Fibroblast of skin of abdomen (primary cell): ENCODE measurements around the gene CRADD.
A peak's percentile ranks its signal among the peaks of the same experiment; 100 is the strongest.
"Not testable (repeated sequence)": the region's sequence is repeated elsewhere in the genome, so short reads cannot be mapped to it uniquely, and the experiment has no call there.

Experiments used
- DNase-seq: peaks from one replicate; pipeline ENCODE4 v3.0.0-alpha.2; 2013

The CRADD gene

GRCh38 chr12:93785249-93786010 is 108.3 kb downstream of the CRADD start:
- peak; percentile 95 for DNase-seq

DNA sequence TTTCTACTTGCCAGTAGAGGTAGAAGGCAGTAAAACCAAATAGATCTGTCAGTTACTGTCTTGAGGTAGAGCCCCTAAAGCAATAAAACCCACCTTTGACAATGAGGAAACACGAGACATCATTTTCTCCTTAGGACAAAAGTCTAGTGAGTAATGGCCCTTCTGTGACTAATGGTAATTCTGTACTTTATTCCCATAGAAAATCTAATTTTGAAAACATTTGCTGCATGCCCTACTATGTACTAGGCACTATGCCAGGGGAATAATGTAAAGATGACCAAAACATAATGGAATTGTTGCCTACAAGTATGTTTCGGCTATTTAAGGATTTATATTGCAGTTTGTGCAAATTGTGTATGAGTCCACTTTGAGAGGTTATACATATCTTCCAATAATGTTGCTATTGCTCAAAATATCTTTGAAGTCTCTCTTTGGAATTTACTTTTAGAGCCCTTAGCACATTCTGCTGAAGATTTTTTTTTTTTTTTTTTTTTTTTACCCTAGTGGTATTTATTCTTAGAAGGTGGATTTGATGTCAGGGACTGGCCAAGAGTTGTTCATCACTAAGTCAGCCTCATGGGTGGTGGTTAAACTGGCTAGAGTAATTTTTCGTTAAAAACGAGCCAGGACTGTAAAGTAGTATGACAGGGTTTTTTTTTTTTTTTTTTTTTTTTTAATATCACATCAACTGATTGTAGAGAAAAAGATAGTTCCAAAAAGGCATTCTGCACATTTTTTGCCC is 109.7 kb downstream of the CRADD start:
- DNase-seq: peak; percentile 61

DNA sequence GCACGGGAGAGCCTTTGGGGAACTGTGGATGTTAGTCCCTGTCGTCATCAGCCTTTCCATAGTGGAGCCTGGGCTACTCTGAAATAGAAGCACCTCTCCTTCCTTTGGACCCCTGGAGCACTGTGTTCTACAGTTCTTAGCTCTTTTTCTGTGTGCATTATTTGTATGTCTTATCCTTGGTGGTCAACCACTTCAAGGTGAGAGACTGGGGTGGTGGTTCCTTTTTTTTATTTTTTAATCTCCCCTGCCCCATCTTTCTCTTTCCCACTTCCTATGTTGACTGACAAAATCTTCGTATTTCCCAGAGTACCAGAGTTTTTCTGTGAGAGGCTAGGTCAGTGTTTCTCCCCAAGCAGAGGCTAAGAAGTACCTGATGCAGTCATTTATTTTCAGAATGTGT is 111.7 kb downstream of the CRADD start:
- DNase-seq: no peak

DNA sequence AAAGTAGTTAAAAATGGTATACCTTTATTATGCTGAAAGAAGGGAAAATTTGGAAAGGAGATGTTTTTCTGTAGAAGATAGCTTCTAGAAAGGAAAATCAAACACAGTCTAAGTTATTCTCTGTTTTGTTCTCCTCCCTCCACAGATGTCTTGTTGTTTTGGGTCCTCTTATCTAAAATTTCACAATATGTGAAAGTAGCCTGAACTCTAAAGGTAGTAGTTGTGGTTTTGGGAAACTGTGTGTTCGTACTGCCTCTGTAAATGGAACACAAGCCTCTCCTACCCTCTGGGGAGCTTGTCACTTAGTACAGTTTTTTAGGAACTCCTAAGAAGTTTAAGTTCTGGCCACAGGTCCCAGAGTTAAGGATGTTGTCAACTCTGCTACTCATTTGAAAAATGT is 112.6 kb downstream of the CRADD start:
- DNase-seq: no peak

DNA sequence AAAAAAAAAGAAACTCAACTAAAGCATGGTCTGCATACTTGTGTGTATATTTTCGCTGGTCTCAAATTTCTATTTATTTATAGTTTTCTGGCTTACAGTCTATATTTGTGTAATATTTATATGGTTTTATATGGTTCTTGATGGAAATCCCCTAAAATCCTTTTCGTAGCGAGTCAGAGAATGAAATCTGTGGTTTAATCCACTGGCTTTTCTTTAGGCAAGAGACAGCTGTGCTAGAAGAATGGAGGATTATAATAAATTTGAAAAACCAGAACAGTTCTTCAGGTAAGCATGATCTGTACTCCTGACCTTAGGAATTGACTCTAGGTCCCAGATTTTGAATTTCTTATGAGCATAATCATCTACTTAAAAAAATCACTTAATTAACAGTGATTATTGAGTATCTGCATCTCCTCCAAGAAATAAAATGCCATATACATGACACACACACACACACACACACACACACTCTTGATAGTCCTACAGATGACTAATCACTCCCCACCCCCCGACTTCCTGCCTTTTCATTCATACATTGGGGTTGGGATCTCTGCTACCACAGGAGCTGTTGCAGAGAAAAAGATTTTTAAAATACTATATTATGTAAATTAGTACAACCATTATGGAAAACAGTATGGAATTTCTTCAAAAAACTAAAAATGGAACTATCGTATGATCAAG is 113.4 kb downstream of the CRADD start:
- DNase-seq: peak; percentile 92

DNA sequence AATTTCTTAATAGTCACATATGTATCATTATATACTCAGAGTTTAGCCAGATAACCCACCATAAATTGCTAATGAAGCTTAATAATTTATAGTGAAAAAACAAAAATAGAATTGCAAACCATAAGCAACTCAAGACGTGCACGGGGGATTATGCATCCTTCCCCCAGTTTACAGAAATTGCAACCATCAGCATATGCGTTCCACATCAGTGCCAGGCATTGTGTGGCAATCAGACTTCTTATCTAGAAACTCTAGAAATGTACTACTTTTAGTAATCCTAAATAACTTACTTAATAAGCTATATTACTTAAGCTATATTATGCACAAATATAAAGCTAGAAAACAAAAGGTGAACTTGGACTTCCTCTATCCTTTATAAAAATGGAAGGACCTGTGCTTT is 115.8 kb downstream of the CRADD start:
- DNase-seq: no peak

GRCh38 chr12:93793983-93794382 is 116.8 kb downstream of the CRADD start:
- peak; percentile 74 for DNase-seq

DNA sequence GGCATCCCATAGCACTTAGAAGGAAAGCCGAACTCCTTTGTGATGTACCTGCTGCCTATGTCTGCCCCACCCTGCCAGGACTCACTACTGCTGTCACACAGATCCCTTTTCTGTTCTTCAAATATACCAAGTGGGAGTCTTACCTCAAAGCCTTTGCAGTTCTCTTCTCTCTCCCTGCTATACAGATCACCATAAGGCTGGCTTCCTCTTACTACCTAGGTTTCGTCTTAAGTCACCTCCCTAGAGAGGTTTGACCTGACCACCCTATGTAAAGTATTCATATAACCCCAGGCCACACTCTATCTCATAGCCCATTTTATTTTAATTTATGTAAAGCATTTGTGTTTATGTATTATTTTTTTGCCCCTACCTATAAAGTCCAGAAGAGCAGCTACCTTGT is 117.6 kb downstream of the CRADD start:
- no peak for DNase-seq

- no peak for DNase-seq
These were observed 118.2 kb downstream of the CRADD start for GRCh38 chr12:93795352-93795751.

DNA sequence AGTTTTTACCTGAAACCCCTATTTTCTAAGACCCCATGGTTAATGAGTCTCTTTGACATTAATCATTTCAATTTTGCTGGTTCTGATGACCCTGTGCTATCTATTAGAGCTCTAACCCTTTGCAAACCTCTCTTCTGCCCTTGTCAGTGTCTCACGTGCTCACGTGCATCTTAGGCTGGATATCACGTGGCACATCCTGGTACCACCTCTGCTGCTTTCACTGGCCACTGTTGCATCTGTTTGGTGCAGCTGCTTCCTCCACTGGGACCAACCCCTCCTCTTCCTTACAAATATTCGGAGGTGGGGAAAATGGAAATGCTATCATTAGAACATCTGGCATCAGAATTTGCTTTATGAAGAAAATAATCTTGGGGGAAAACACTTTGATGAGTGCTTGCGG is 119.6 kb downstream of the CRADD start:
- no peak for DNase-seq

- no peak for DNase-seq
These were observed 121.3 kb downstream of the CRADD start for GRCh38 chr12:93798279-93799151.

DNA sequence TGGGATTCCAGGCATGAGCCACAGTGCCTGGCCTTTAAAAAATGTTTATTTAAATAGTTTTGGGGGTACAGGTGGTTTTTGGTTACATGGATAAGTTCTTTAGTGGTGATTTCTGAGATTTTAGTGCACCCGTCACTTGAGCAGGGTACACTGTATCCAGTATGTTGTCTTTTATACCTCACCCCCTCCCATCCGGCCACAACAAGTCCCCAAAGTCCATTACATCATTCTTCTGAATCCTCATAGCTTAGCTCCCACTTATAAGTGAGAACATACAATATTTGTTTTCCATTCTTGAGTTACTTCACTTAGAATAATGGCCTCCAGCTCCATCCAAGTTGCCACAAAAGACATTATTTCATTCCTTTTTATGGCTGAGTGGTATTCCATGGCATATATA is 124.5 kb downstream of the CRADD start:
- DNase-seq: not testable (repeated sequence)

DNA sequence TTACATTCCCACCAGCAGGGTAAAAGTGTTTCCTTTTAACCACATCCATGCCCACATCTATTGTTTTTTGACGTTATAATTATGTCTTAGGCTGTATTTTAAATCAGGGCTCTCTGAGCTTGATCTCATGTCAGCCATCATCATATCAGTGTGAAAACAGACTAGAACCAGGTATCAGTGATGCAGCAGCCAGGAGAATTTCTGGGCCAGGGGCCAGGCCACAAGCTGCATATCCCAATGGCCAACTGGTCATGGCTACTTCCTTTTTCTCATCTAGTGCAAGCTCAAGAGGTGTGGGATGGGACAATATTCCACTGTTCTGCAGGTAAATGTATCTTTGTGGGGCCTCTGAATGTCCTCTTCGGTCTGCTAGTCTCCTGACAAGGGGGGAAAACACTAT is 125.1 kb downstream of the CRADD start:
- no peak for DNase-seq

- DNase-seq: peak; percentile 59
These were observed 125.7 kb downstream of the CRADD start for GRCh38 chr12:93802698-93803423.

DNA sequence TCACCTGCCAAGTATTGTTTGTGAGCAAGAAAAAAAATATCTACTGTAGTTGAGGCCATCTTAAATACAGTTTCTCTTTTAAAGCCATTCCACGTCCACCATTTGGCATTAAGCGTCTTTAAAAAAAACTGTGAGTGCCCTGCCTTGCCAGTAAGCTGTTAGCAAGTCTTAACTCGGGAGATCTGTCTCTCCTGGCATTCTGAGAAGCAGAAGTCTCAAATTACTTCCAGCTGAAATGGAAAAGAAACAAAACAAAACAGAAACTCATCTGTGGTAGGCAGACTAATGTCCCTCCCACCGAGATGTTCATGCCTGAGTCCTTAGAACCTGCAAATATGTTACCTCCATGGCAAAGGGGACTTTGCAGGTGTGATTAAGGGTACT is 126.2 kb downstream of the CRADD start:
- DNase-seq: peak; percentile 75

GRCh38 chr12:93804392-93805179 is 127.4 kb downstream of the CRADD start:
- peak; percentile 84 for DNase-seq

- no peak for DNase-seq
These were observed 128.6 kb downstream of the CRADD start for GRCh38 chr12:93805736-93806141.

GRCh38 chr12:93807354-93807753 is 130.2 kb downstream of the CRADD start:
- no peak for DNase-seq

- no peak for DNase-seq
These were observed 131.2 kb downstream of the CRADD start for GRCh38 chr12:93808169-93808899.

DNA sequence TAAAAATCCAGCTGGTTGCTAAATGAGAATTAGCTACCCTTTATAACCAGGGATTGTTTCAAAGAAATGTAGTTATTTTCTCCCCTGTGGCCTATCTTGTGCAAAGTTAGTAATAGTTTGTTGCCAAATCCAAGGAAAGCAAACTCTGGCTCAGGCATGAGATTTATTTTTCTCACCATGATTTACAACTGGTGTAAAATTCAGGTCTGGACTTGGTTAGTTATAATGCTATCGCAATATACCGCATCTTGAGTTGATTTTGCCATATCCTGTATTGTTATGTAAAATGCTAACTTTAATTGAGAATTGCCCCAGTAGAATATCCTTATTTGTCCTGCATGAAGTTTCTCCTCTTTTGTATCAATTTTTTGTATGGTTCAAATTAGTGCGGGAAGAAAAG is 135.5 kb downstream of the CRADD start:
- peak; percentile 83 for DNase-seq
